Measurements from ENCODE around the gene MTG1.
"Not testable (repeated sequence)": the region's sequence is repeated elsewhere in the genome, so short reads cannot be mapped to it uniquely, and the experiment has no call there.

Gene MTG1

GRCh38 chr10:133454204-133454893 lies 60.4 kb downstream of the MTG1 start:
- DNase-seq, result no peak

GRCh38 chr10:133455196-133455595 lies 61.2 kb downstream of the MTG1 start:
- DNase-seq, result no peak

GRCh38 chr10:133455611-133456031 lies 61.7 kb downstream of the MTG1 start:
- DNase-seq, result no peak

- DNase-seq, result no peak
Measured at GRCh38 chr10:133456041-133456951, 62.3 kb downstream of the MTG1 start.

GRCh38 chr10:133457100-133457841 lies 63.3 kb downstream of the MTG1 start:
- no peak for DNase-seq

- DNase-seq, result no peak
Measured at GRCh38 chr10:133458021-133458709, 64.2 kb downstream of the MTG1 start.

- no peak for DNase-seq
Measured at GRCh38 chr10:133458710-133459453, 64.9 kb downstream of the MTG1 start.

- DNase-seq, result no peak
Measured at GRCh38 chr10:133459454-133460207, 65.7 kb downstream of the MTG1 start.

- DNase-seq, result no peak
Measured at GRCh38 chr10:133460208-133460769, 66.3 kb downstream of the MTG1 start.

- DNase-seq, result no peak
Measured at GRCh38 chr10:133461027-133461426, 67.1 kb downstream of the MTG1 start.

GRCh38 chr10:133461841-133462240 lies 67.9 kb downstream of the MTG1 start:
- no peak for DNase-seq

- no peak for DNase-seq
Measured at GRCh38 chr10:133462512-133463305, 68.8 kb downstream of the MTG1 start.

GRCh38 chr10:133464582-133465031 lies 70.7 kb downstream of the MTG1 start:
- no peak for DNase-seq

- DNase-seq, result no peak
Measured at GRCh38 chr10:133465191-133465949, 71.4 kb downstream of the MTG1 start.

- DNase-seq, result no peak
Measured at GRCh38 chr10:133465950-133466474, 72.1 kb downstream of the MTG1 start.

GRCh38 chr10:133466683-133467275 lies 72.8 kb downstream of the MTG1 start:
- DNase-seq, result no peak

- DNase-seq, result no peak
Measured at GRCh38 chr10:133467286-133467911, 73.4 kb downstream of the MTG1 start.

- not testable (repeated sequence) for DNase-seq
Measured at GRCh38 chr10:133469205-133469604, 75.2 kb downstream of the MTG1 start.

Data from NCI-H1417 (cell line).